Tibial nerve (tissue), 4 donors: ENCODE data around the gene FNDC3B.

Source experiments
- EP300 ChIP-seq, 2 donors: sonication (generic); formaldehyde crosslinking; IDR thresholded peaks; one replicate each; pipeline ENCODE4 v1.6.1; 2017; ENCODE audit warnings: antibody characterized with exemption in 2 of 2, mild to moderate bottlenecking in 1 of 2
- POLR2A ChIP-seq, 2 donors: fragments of 450-650 bp; IDR thresholded peaks; one replicate each; pipeline ENCODE4 v1.6.1; 2017; ENCODE audit warnings: antibody characterized with exemption in 2 of 2, mild to moderate bottlenecking in 2 of 2, moderate library complexity in 2 of 2
- TF ChIP-seq, protein P1 (sequence below), 5 experiments: fragments of 200-600 bp in 3 of 5; fragments of 450-650 bp in 2 of 5; sonication (generic) in 3 of 5; IDR thresholded peaks; one replicate each; pipeline ENCODE4 v1.5.1; 2016 to 2019; ENCODE audit warnings: antibody characterized with exemption in 5 of 5, mild to moderate bottlenecking in 3 of 5, moderate library complexity in 2 of 5

DNA sequence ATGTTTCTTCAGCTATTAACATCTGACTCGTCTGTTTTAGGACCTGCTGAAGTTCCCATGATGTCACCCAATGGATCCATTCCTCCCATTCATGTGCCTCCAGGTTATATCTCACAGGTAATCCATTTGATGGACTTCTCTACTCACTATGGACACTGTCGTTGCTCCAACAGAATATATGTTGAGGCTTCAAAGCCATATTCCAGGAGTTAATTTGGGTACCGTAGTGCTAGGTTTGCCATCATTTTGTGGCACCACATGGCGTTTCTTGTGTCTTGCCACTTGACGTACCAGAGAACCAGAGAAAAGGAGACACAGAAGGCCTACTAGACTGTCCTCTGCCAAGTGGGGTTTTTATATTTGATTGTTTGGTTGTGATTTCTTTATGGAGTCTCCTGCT, 187.5 kb downstream of the FNDC3B start:
- TF ChIP-seq, protein P1, sequence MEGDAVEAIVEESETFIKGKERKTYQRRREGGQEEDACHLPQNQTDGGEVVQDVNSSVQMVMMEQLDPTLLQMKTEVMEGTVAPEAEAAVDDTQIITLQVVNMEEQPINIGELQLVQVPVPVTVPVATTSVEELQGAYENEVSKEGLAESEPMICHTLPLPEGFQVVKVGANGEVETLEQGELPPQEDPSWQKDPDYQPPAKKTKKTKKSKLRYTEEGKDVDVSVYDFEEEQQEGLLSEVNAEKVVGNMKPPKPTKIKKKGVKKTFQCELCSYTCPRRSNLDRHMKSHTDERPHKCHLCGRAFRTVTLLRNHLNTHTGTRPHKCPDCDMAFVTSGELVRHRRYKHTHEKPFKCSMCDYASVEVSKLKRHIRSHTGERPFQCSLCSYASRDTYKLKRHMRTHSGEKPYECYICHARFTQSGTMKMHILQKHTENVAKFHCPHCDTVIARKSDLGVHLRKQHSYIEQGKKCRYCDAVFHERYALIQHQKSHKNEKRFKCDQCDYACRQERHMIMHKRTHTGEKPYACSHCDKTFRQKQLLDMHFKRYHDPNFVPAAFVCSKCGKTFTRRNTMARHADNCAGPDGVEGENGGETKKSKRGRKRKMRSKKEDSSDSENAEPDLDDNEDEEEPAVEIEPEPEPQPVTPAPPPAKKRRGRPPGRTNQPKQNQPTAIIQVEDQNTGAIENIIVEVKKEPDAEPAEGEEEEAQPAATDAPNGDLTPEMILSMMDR (IDR thresholded peaks at IDR 0.05) = no peak
- TF ChIP-seq POLR2A (IDR thresholded peaks at IDR 0.05) (no peak), EP300 (IDR thresholded peaks at IDR 0.05) (no peak)
